ENCODE results near the gene REPS2. TPM values are rescaled to one million over a fixed set of nuclear protein-coding genes. Genes with fewer than 3 reads are reported as not detected.

REPS2 gene
- total RNA-seq, 2 experiments from 2014 or later = not detected

DNA sequence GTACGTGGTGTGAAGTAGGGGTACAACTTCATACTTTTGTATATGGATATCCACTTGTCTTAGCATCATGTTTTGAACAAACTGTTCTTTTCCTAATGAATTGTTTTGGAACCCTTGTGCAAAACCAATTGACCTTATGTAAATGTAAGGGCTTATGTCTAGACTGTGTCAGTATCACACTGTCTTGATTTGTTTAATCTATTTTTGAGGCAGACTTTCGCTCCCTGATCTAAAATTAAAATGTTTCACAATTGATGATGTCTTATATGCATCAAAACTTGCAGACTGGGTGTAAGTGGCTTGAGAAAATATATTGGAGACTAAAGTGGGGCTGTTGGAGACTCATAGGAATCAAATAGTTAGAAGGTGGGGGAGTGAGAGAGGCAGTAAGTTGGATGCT, 25.2 kb downstream of the REPS2 start:
- Mint-ChIP-seq H3K9me3 (no peaks in the 10 kb centered on the region), H3K36me3 (ENCODE audit: low read depth) (no peaks in the 10 kb centered on the region), H3K4me1 (peaks cover 2% of the 10 kb centered on the region), H3K4me3 (no peak overlapping the region), H3K27me3 (peaks cover 8% of the 10 kb centered on the region), H3K27ac (no peak overlapping the region)
- DNase-seq = no peak
- POLR2A ChIA-PET = no interaction called here
- CTCF ChIA-PET = no interaction called here

- Mint-ChIP-seq H3K27me3 (peaks cover 8% of the 10 kb centered on the region), H3K4me3 (no peak overlapping the region), H3K27ac (no peak overlapping the region), H3K4me1 (peaks cover 2% of the 10 kb centered on the region), H3K9me3 (no peaks in the 10 kb centered on the region), H3K36me3 (ENCODE audit: low read depth) (no peaks in the 10 kb centered on the region)
- CTCF ChIA-PET = no interaction called here
- POLR2A ChIA-PET = no interaction called here
- DNase-seq = no peak
Observed at GRCh38 chrX:16975233-16975632, 28.8 kb downstream of the REPS2 start.

DNA sequence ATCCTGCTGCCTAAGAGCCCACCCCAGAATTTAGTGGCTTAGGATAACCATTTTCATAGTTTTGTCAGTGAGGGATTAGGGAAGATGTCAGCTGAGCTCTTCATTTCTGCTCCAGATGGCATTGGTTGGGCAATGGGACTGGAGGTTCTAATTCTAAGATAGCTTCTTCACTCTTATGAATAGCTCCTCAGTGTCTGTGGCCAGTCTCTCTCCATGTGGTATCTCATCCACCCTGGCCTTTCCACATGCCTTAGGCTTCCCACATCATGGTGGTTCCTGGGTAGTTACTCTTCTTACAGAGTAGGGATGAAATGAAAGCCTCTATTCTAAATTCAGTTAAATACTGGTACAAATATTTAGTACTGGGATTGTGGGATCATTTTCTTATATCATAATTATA, 31.3 kb downstream of the REPS2 start:
- H3K27ac Mint-ChIP-seq = no peak overlapping the region
- POLR2A ChIA-PET = no interaction called here
- no peaks in the 10 kb centered on the region for H3K9me3 Mint-ChIP-seq
- no peaks in the 10 kb centered on the region for H3K36me3 Mint-ChIP-seq (ENCODE audit: low read depth)
- no peaks in the 10 kb centered on the region for H3K4me1 Mint-ChIP-seq
- H3K27me3 Mint-ChIP-seq = peaks cover 5% of the 10 kb centered on the region
- CTCF ChIA-PET = interaction anchor here (0.7 kb wide), 1 partner anchor 981 kb away, joined by 3 read pairs; no protein-coding TSS in a partner anchor
- DNase-seq = no peak
- H3K4me3 Mint-ChIP-seq = no peak overlapping the region

DNA sequence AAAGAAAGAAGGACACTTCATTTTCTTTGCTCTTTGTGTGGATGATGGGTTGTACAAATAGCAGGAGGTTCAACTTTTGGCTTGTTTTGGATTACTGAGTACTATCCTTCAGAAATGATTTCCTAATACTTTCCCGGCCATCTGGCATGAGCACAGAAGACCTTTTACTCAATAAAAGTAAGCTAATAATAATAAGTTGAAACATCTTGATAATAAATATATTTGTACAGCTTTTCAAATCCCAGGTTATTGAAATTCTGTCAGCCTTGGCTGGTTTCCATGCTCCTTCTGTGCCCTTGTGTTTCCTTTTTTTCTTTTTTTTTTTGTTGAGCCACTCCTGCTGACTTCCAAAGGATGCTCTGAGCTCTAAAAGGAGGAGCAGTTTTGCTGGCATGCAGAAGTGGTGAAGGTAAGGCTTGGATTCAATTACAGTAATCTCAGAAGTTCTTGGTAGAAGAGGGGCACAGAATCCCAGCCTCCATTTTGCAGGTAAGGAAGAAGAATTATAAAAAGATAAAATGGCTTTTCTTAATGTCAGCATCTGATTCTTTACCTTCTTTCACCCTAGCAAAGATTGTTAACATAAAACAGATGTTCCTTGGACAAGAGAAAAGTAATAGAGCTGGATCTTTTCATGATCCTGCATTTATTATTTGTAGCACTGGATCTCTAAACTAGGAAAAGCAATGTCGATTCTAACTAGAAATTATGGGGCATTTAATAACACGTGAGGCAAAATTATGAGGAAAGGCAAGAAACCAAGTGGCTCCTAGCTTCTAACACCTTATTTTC, 31.9 kb downstream of the REPS2 start:
- H3K9me3 Mint-ChIP-seq = no peaks in the 10 kb centered on the region
- H3K27ac Mint-ChIP-seq = no peak overlapping the region
- H3K4me3 Mint-ChIP-seq = no peak overlapping the region
- no peak for DNase-seq
- POLR2A ChIA-PET = no interaction called here
- H3K27me3 Mint-ChIP-seq = no peaks in the 10 kb centered on the region
- H3K36me3 Mint-ChIP-seq (ENCODE audit: low read depth) = no peaks in the 10 kb centered on the region
- CTCF ChIA-PET = no interaction called here
- no peaks in the 10 kb centered on the region for H3K4me1 Mint-ChIP-seq

DNA sequence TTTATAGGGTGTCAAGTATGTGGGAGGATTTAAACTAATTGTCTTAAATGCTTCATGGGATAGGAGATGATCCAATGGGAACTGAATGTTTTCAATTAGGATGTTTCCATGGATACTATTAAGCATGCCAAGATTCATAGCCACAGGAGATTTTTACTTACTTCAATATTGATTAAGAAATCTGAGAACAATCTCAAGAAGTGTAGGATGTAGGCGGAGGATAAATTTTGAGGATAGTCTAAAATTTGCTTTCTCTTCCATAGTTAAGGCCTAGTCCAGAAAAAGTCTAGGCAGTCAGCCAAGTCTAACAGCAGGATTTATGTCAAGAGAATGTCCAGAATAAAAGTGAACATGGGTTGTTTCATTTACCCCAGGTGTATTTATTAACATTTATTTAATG, 32.8 kb downstream of the REPS2 start:
- no peaks in the 10 kb centered on the region for H3K27me3 Mint-ChIP-seq
- POLR2A ChIA-PET = no interaction called here
- DNase-seq = no peak
- CTCF ChIA-PET = no interaction called here
- H3K4me1 Mint-ChIP-seq = no peaks in the 10 kb centered on the region
- H3K9me3 Mint-ChIP-seq = no peaks in the 10 kb centered on the region
- no peak overlapping the region for H3K27ac Mint-ChIP-seq
- H3K4me3 Mint-ChIP-seq = no peak overlapping the region
- no peaks in the 10 kb centered on the region for H3K36me3 Mint-ChIP-seq (ENCODE audit: low read depth)

DNA sequence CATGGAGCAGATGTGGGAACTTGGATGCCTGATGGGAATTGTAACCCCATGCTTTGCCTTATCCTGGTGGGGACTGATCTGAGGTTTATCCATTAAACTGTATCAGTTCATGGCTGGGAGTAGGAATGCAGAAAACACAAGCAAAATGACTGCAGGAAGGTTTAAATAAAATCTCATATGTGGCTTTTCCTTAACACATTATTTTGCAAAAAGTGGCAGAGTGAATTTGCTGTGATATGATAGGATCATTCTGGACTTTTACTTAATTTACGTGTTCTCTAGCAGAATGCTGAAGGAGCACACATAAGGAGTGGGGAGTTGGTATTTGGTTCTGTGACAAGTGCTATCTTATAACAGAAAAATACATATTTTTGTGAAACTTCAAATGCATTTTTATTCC, 34.8 kb downstream of the REPS2 start:
- Mint-ChIP-seq H3K4me1 (no peaks in the 10 kb centered on the region), H3K36me3 (ENCODE audit: low read depth) (no peaks in the 10 kb centered on the region), H3K9me3 (no peaks in the 10 kb centered on the region), H3K27me3 (no peaks in the 10 kb centered on the region), H3K27ac (no peak overlapping the region), H3K4me3 (no peak overlapping the region)
- POLR2A ChIA-PET = no interaction called here
- CTCF ChIA-PET = no interaction called here
- DNase-seq = no peak

DNA sequence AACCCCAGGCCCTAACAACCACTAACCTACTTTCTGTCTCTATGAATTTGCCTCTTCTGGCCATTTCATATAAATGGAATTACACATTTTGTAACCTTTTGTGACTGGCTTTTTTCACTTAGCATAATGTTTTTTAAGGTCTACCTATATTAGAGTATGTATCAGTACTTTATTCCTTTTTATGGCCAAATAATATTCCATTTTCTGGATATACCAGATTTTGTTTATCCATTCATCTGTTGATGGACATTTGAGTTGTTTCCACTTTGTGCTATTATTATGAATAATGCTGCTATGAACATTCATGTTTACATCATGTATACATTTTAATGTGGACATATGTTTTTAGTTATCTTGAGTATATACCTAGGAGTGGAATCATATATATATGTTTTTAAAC, 35.5 kb downstream of the REPS2 start:
- Mint-ChIP-seq H3K4me3 (no peak overlapping the region), H3K9me3 (no peaks in the 10 kb centered on the region), H3K27me3 (no peaks in the 10 kb centered on the region), H3K27ac (no peak overlapping the region), H3K4me1 (no peaks in the 10 kb centered on the region), H3K36me3 (ENCODE audit: low read depth) (no peaks in the 10 kb centered on the region)
- POLR2A ChIA-PET = no interaction called here
- CTCF ChIA-PET = no interaction called here
- no peak for DNase-seq

DNA sequence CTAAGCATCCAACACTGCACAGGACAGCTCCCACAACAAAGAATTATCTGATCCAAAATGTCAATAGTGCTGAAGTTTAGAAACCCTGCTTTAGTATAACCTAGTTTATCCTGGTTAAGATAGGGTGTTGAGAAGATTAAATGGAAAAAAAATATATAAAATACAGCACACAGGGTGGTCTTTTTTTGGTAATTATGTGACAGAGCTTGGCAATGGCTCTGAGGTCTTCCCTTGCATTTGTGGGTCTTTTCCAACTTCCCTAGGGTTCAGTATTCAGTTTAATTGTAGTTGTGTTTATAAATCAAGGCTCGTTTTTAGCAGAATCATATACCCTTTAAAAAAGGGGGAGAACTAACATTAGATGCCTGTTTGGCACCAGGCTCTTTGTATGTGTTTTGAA, 36.6 kb downstream of the REPS2 start:
- H3K4me1 Mint-ChIP-seq = no peaks in the 10 kb centered on the region
- no peak for DNase-seq
- POLR2A ChIA-PET = no interaction called here
- CTCF ChIA-PET = no interaction called here
- H3K36me3 Mint-ChIP-seq (ENCODE audit: low read depth) = no peaks in the 10 kb centered on the region
- H3K9me3 Mint-ChIP-seq = no peaks in the 10 kb centered on the region
- no peak overlapping the region for H3K4me3 Mint-ChIP-seq
- no peak overlapping the region for H3K27ac Mint-ChIP-seq
- H3K27me3 Mint-ChIP-seq = no peaks in the 10 kb centered on the region

- Mint-ChIP-seq H3K36me3 (ENCODE audit: low read depth) (no peaks in the 10 kb centered on the region), H3K4me3 (no peak overlapping the region), H3K4me1 (no peaks in the 10 kb centered on the region), H3K27me3 (no peaks in the 10 kb centered on the region), H3K9me3 (no peaks in the 10 kb centered on the region), H3K27ac (no peak overlapping the region)
- ChIA-PET POLR2A (no interaction called here), CTCF (interaction anchor here (0.6 kb wide), 1 partner anchor 713 kb away, joined by 4 read pairs; no protein-coding TSS in a partner anchor)
- DNase-seq = no peak
Observed at GRCh38 chrX:16985286-16985685, 38.8 kb downstream of the REPS2 start.

DNA sequence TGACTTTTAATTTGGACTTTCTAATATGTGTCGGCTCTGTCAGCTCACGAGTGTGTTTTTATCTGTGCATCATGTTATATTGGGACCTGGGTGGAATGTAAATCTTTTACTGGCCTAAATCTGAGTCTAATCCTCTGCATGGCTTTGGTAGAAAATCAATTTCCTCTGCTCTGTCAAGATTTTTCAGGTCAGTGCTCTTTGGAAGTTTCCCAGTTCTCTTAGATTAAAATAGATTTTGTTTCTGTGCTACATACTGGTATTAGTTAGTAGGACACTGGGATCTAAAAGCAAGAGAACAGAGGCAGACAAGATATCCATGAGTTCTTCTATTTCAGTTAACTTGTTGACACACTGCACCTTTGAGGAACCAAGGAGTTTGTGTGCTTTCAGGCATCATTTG, 39.7 kb downstream of the REPS2 start:
- Mint-ChIP-seq H3K36me3 (ENCODE audit: low read depth) (no peaks in the 10 kb centered on the region), H3K27me3 (no peaks in the 10 kb centered on the region), H3K4me3 (no peak overlapping the region), H3K4me1 (no peaks in the 10 kb centered on the region), H3K27ac (no peak overlapping the region), H3K9me3 (no peaks in the 10 kb centered on the region)
- DNase-seq = no peak
- POLR2A ChIA-PET = no interaction called here
- CTCF ChIA-PET = no interaction called here

GRCh38 chrX:16989750-16990149, 43.3 kb downstream of the REPS2 start:
- no peak overlapping the region for H3K4me3 Mint-ChIP-seq
- H3K9me3 Mint-ChIP-seq = no peaks in the 10 kb centered on the region
- H3K27me3 Mint-ChIP-seq = no peaks in the 10 kb centered on the region
- CTCF ChIA-PET = interaction anchor here (0.7 kb wide), 1 partner anchor 148 kb away, joined by 3 read pairs; no protein-coding TSS in a partner anchor
- no peaks in the 10 kb centered on the region for H3K4me1 Mint-ChIP-seq
- POLR2A ChIA-PET = no interaction called here
- DNase-seq = no peak
- no peaks in the 10 kb centered on the region for H3K36me3 Mint-ChIP-seq (ENCODE audit: low read depth)
- H3K27ac Mint-ChIP-seq = no peak overlapping the region

GRCh38 chrX:16990839-16991238, 44.4 kb downstream of the REPS2 start:
- Mint-ChIP-seq H3K4me1 (no peaks in the 10 kb centered on the region), H3K27me3 (no peaks in the 10 kb centered on the region), H3K4me3 (no peak overlapping the region), H3K36me3 (ENCODE audit: low read depth) (no peaks in the 10 kb centered on the region), H3K9me3 (no peaks in the 10 kb centered on the region), H3K27ac (no peak overlapping the region)
- ChIA-PET POLR2A (no interaction called here), CTCF (no interaction called here)
- no peak for DNase-seq

DNA sequence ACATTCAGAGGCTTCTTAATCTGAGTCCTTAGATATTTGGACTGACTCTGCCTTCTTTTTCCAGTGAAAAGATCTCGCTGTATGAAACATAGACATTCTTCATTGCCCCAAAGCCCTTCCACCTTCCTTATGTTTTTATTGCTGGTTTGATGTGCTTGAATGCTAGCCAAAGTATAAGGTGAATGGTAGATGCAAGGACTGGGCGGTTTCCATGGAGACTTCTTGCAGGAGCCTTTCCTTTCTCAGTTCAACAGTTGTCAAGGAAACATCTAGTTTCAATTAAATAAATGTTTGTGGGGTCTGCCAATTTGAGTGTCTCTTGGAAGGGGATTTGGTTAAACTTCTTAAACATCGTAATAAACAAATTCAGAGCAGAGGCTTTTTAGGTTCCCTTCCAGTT, 46.0 kb downstream of the REPS2 start:
- POLR2A ChIA-PET = no interaction called here
- no peak for DNase-seq
- Mint-ChIP-seq H3K36me3 (ENCODE audit: low read depth) (no peaks in the 10 kb centered on the region), H3K4me1 (no peaks in the 10 kb centered on the region), H3K9me3 (no peaks in the 10 kb centered on the region), H3K27me3 (no peaks in the 10 kb centered on the region), H3K27ac (no peak overlapping the region), H3K4me3 (no peak overlapping the region)
- CTCF ChIA-PET = no interaction called here

DNA sequence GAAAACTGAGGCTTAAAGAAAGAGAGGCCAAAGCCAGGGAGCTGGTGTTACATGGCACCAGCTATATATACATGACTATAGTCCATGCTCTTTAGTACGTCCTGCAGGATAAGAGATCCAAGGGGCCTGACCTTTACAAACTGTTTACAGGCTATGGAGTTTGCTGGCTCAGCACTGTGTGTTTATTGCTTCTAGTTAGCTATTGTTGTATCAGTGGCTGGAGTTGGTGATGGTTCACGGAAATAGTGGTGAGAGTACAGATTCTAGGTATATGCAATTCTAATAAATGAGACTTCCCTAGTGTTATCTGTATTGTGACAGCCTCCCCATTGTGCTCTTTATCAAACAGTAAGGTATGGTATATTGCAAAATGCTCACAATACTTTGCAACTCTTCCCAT, 46.5 kb downstream of the REPS2 start:
- no peak overlapping the region for H3K4me3 Mint-ChIP-seq
- no peaks in the 10 kb centered on the region for H3K36me3 Mint-ChIP-seq (ENCODE audit: low read depth)
- DNase-seq = no peak
- no peaks in the 10 kb centered on the region for H3K9me3 Mint-ChIP-seq
- H3K27ac Mint-ChIP-seq = no peak overlapping the region
- CTCF ChIA-PET = no interaction called here
- POLR2A ChIA-PET = no interaction called here
- H3K27me3 Mint-ChIP-seq = no peaks in the 10 kb centered on the region
- no peaks in the 10 kb centered on the region for H3K4me1 Mint-ChIP-seq
